Measurements from ENCODE around the gene ATF2. TPM values are rescaled to one million over a fixed set of nuclear protein-coding genes. Genes with fewer than 3 reads are reported as not detected.

ATF2 gene
- total and polyA plus RNA-seq, 9 of the 15 experiments (the other 6 are each of a cell fraction or from before 2014, with no cell fraction given) = 24.2 to 111 (median 45.9) TPM

DNA sequence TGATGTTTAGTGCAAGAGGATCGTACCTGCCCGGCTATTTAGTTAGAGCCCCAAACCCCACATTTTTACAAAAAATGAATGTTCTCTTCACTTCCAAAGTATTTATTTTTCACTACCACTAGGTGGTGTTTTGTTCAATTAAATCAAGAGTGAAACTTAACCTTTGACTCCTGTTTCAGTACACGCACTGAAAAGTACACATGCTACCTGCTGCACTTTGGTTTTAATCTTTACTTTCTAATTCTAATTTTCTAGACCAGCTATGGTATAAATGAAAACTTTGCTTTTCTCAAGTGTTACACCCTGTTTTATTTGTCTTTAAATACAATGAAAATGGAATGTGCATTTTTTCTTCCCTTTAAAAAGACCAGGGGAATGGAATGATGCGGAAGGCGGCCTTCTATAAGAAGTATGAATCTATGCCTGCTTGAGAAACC lies 131.4 kb downstream of the ATF2 start (continued):
- TF ChIP-seq, protein P1, sequence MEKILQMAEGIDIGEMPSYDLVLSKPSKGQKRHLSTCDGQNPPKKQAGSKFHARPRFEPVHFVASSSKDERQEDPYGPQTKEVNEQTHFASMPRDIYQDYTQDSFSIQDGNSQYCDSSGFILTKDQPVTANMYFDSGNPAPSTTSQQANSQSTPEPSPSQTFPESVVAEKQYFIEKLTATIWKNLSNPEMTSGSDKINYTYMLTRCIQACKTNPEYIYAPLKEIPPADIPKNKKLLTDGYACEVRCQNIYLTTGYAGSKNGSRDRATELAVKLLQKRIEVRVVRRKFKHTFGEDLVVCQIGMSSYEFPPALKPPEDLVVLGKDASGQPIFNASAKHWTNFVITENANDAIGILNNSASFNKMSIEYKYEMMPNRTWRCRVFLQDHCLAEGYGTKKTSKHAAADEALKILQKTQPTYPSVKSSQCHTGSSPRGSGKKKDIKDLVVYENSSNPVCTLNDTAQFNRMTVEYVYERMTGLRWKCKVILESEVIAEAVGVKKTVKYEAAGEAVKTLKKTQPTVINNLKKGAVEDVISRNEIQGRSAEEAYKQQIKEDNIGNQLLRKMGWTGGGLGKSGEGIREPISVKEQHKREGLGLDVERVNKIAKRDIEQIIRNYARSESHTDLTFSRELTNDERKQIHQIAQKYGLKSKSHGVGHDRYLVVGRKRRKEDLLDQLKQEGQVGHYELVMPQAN (IDR thresholded peaks at IDR 0.05; ENCODE audit: borderline replicate concordance) = no peak
- TF ChIP-seq, protein P2, sequence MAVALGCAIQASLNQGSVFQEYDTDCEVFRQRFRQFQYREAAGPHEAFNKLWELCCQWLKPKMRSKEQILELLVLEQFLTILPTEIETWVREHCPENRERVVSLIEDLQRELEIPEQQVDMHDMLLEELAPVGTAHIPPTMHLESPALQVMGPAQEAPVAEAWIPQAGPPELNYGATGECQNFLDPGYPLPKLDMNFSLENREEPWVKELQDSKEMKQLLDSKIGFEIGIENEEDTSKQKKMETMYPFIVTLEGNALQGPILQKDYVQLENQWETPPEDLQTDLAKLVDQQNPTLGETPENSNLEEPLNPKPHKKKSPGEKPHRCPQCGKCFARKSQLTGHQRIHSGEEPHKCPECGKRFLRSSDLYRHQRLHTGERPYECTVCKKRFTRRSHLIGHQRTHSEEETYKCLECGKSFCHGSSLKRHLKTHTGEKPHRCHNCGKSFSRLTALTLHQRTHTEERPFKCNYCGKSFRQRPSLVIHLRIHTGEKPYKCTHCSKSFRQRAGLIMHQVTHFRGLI (CRISPR knock-in tag; IDR thresholded peaks at IDR 0.05) = peak; percentile 78; the same call in 1 of the 2 replicates
- TF ChIP-seq, protein P3, sequence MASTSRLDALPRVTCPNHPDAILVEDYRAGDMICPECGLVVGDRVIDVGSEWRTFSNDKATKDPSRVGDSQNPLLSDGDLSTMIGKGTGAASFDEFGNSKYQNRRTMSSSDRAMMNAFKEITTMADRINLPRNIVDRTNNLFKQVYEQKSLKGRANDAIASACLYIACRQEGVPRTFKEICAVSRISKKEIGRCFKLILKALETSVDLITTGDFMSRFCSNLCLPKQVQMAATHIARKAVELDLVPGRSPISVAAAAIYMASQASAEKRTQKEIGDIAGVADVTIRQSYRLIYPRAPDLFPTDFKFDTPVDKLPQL (IDR thresholded peaks at IDR 0.05; ENCODE audit: extremely low read depth, insufficient read length) = no peak
- TF ChIP-seq RBFOX2 (IDR thresholded peaks at IDR 0.05; ENCODE audit: low read depth, low read length) (no peak), DPF2 (IDR thresholded peaks at IDR 0.05) (no peak), HOXB6 (CRISPR knock-in tag; IDR thresholded peaks at IDR 0.05; ENCODE audit: borderline replicate concordance) (no peak), MEF2D (tag; conservative IDR thresholded peaks at IDR 0.05; ENCODE audit: low read depth) (no peak), ARID2 (IDR thresholded peaks at IDR 0.05) (no peak), TAF9B (IDR thresholded peaks at IDR 0.05; ENCODE audit: partially characterized antibody) (no peak), CHD1 (IDR thresholded peaks at IDR 0.05; ENCODE audit: low read length) (no peak), ZNF583 (CRISPR knock-in tag; IDR thresholded peaks at IDR 0.05) (no peak), SIN3B (IDR thresholded peaks at IDR 0.05; ENCODE audit: low read depth) (no peak), POLR2H (tag; IDR thresholded peaks at IDR 0.05; ENCODE audit: low read depth) (0 out of 2 replicates have a peak, but pooled peaks have one; percentile 43)
- TF ChIP-seq, protein P4, sequence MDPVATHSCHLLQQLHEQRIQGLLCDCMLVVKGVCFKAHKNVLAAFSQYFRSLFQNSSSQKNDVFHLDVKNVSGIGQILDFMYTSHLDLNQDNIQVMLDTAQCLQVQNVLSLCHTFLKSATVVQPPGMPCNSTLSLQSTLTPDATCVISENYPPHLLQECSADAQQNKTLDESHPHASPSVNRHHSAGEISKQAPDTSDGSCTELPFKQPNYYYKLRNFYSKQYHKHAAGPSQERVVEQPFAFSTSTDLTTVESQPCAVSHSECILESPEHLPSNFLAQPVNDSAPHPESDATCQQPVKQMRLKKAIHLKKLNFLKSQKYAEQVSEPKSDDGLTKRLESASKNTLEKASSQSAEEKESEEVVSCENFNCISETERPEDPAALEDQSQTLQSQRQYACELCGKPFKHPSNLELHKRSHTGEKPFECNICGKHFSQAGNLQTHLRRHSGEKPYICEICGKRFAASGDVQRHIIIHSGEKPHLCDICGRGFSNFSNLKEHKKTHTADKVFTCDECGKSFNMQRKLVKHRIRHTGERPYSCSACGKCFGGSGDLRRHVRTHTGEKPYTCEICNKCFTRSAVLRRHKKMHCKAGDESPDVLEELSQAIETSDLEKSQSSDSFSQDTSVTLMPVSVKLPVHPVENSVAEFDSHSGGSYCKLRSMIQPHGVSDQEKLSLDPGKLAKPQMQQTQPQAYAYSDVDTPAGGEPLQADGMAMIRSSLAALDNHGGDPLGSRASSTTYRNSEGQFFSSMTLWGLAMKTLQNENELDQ (CRISPR knock-in tag; IDR thresholded peaks at IDR 0.05; ENCODE audit: borderline replicate concordance) = no peak
- TF ChIP-seq, protein P5, sequence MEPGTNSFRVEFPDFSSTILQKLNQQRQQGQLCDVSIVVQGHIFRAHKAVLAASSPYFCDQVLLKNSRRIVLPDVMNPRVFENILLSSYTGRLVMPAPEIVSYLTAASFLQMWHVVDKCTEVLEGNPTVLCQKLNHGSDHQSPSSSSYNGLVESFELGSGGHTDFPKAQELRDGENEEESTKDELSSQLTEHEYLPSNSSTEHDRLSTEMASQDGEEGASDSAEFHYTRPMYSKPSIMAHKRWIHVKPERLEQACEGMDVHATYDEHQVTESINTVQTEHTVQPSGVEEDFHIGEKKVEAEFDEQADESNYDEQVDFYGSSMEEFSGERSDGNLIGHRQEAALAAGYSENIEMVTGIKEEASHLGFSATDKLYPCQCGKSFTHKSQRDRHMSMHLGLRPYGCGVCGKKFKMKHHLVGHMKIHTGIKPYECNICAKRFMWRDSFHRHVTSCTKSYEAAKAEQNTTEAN (CRISPR knock-in tag; IDR thresholded peaks at IDR 0.05) = no peak
- TF ChIP-seq, protein P6, sequence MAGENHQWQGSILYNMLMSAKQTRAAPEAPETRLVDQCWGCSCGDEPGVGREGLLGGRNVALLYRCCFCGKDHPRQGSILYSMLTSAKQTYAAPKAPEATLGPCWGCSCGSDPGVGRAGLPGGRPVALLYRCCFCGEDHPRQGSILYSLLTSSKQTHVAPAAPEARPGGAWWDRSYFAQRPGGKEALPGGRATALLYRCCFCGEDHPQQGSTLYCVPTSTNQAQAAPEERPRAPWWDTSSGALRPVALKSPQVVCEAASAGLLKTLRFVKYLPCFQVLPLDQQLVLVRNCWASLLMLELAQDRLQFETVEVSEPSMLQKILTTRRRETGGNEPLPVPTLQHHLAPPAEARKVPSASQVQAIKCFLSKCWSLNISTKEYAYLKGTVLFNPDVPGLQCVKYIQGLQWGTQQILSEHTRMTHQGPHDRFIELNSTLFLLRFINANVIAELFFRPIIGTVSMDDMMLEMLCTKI (IDR thresholded peaks at IDR 0.05; ENCODE audit: partially characterized antibody) = no peak
- TF ChIP-seq, protein P7, sequence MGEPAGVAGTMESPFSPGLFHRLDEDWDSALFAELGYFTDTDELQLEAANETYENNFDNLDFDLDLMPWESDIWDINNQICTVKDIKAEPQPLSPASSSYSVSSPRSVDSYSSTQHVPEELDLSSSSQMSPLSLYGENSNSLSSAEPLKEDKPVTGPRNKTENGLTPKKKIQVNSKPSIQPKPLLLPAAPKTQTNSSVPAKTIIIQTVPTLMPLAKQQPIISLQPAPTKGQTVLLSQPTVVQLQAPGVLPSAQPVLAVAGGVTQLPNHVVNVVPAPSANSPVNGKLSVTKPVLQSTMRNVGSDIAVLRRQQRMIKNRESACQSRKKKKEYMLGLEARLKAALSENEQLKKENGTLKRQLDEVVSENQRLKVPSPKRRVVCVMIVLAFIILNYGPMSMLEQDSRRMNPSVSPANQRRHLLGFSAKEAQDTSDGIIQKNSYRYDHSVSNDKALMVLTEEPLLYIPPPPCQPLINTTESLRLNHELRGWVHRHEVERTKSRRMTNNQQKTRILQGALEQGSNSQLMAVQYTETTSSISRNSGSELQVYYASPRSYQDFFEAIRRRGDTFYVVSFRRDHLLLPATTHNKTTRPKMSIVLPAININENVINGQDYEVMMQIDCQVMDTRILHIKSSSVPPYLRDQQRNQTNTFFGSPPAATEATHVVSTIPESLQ (CRISPR knock-in tag; IDR thresholded peaks at IDR 0.05) = no peak
